ENCODE measurements around the gene AP1B1.
"Not testable (repeated sequence)": the region's sequence is repeated elsewhere in the genome, so short reads cannot be mapped to it uniquely, and the experiment has no call there.

AP1B1 gene

DNA sequence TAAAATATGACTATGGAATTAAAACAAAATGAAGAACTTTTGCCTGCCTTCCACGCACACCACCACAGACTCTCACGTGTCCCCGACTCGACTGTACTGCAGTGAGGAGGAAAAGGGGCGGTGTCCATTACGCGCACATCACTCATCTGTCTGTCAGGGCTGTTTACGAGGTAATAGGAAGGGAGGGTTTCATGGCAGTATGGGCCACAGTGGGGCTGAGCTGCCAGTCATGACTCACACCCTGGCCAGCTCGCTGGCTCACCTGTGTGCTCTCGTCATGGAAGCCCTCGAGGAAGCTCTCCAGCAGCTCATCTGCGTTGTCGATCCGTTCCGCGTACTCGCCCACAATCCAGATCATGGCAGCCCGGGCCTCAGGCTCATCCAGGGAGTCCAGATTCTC is 39.4 kb downstream of the AP1B1 start:
- DNase-seq (ENCODE audit: low read depth) = no peak

DNA sequence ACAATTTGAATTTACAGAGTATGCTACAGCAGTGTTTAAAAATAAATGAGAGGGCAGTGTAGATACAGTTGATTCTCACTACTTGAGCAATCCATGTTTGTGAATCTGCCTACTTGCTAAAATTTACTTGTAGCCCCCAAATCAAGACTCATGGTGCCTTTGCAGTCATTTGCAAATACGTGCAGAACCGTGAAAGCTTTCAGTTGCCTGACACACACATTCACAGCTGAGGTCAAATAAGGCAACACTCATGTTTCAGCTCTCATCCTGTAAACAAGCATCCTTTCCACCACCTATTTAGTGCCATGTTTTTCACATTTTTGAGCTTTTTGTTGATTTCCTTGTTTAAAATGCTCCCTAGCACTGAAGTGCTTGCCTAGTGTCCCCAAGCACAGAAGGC is 40.3 kb downstream of the AP1B1 start:
- DNase-seq (ENCODE audit: low read depth) = no peak

DNA sequence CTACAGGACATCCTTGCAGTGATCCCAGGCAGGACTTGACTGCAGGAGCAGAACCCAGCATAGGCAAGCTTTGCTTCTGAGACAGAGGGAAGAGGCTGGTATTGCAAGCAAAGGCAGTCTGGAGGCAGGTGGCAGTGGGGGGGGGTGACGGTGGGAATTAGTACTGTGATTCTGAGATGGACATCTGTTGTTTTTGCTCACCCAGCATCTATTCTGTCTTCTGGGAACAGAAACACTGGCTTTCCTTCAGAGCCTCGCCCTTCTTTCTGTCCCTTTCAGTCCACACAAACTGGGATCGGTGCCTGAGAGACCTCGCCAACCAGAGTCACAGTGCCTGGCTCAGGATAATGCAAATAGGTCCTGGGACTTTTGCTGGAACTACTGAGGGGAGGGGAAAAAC is 41.7 kb downstream of the AP1B1 start:
- DNase-seq (ENCODE audit: low read depth) = no peak

DNA sequence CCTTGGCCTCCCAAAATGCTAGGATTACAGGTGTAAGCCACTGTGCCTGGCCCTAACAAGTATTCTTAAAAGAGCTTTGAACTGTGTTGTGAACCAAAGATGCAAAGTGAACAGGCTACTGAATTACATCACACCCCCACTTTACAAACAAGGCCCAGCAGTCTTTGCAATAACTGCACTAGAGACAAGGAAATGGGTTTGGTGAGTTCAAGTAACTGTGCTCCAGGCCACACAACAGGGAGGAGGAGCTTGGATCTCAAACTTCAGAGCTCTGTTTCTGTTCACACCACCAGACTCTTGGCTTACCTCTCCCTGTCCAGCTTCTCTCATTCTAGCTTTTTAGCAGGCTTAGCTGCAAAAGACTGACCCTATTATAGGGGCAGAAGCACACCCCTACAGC is 42.4 kb downstream of the AP1B1 start:
- no peak for DNase-seq (ENCODE audit: low read depth)

DNA sequence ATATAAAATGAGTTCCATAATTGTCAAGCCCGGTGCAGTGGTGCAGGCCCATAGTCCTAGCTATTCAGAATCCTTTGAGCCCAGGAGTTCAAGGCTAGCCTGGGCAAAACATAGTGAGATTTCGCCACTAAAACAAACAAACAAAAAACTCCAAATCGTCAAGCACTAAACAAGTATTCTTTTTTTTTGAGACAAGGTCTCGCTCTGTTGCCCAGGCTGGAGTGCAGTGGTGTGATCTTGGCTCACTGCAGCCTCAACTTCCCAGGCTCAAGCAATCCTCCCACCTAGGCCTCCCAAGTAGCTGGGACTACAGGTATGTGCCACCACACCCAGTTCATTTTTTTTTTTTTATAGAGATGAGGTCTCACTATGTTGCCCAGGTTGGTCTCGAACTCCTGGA is 43.5 kb downstream of the AP1B1 start:
- not testable (repeated sequence) for DNase-seq (ENCODE audit: low read depth)

DNA sequence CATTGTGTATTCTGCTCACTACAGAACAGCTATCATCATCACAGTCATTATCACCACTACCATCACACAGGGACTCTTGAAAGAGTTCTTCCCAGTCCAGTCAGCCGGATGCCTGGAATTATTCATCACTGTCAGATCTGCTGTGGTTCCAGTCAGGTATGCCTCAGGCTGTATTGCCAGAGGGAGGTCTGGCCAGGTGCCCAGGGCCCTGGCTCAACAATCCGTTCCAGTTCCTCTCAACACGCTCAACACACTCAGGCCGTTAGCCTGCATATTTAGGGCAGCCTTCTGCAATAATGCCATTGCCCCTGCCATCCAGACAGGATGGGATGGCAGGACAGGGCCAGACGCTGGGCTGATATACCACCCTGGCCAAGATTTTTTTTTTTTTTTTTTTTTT is 44.2 kb downstream of the AP1B1 start:
- no peak for DNase-seq (ENCODE audit: low read depth)

DNA sequence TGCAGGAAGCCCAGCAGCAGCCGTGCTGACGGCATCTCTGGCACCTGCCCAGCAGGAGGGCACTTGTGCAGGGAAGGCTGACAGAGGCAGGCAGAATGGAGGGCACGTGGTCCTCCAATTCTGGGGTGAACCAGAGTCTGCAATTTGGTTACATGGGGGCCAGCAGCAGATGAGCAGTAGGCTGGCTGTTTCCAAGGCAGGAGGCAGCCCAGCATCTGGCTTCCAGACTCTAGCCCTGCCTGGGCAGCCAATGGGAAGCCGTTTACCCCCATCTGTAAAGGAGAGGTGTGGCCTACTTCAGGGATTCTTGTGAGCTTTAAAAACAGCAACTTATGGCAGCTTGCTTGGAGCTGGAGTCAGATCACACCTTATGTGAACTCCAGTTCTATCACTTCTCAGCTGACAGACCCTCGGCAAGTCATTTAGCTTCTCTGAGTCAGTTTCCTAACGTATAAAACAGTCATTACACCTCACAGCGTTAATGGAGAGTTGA is 45.0 kb downstream of the AP1B1 start:
- no peak for DNase-seq (ENCODE audit: low read depth)

DNA sequence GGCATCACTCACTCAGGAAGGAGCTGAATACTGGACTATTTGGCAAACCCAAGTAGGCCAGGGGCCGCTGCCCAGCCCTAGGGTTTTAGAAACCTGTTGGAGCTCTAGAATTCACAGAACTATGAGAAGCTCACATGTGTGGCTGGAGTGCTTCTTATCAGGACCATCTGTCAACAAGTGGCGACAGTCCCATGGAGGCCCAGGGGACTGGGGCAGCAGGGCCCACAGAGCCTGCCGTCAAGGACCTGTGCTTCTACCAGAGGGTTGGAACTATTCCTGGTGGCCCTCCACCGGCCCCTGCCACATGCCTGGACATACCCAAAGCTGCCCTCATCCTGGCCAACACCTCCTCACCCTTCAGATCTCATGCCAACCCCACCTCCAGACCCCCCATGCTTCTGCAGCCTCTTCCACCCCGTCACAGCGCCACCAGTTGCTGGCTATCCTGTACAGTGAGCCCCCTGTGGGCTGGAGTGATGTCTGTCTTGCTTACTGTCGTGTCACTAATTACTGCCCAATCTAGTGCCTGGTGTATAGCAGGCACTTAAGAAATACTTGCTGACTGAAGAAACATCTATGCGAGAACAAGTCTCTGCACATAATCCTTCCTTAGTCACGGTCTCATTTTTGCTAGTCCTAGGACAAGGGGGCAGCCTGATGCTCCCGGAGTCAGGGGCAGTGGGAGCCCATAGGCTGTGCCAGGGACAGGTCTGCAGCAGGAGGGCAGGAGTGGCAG is 45.6 kb downstream of the AP1B1 start:
- no peak for DNase-seq (ENCODE audit: low read depth)

DNA sequence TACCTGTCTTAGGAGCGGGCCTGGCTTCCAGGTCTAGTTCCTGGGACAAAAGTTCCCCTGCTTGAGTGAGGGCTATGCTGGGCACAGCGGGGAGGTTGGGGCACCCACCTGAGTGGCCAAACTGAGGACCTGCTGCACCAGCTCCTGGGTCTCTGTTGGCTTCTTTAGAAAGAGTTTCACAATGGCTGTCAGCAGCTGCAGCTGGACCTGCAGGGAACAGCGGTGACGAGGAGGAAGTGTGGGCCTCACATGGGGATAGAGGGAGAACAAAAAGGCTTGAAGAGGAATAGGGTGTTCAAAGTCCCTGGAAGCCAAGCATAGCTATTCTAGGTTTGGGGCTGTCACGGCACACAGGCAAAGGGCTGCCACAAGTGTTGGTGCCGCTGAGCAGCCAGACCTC is 46.2 kb downstream of the AP1B1 start:
- DNase-seq (ENCODE audit: low read depth) = no peak

DNA sequence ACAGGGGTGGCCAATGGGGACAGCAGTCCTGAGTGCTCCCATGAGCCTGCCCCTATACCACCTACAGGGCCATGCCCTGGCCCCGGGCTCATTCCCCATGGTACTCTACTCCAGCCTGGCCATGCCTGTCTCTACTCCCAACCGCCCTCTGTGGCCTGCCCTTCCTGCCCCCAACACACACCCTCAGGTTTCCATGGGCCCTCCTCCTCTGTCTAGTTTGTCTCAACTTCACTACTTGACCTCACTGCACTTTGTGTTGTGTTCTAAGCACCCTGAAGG is 46.6 kb downstream of the AP1B1 start:
- DNase-seq (ENCODE audit: low read depth) = no peak

DNA sequence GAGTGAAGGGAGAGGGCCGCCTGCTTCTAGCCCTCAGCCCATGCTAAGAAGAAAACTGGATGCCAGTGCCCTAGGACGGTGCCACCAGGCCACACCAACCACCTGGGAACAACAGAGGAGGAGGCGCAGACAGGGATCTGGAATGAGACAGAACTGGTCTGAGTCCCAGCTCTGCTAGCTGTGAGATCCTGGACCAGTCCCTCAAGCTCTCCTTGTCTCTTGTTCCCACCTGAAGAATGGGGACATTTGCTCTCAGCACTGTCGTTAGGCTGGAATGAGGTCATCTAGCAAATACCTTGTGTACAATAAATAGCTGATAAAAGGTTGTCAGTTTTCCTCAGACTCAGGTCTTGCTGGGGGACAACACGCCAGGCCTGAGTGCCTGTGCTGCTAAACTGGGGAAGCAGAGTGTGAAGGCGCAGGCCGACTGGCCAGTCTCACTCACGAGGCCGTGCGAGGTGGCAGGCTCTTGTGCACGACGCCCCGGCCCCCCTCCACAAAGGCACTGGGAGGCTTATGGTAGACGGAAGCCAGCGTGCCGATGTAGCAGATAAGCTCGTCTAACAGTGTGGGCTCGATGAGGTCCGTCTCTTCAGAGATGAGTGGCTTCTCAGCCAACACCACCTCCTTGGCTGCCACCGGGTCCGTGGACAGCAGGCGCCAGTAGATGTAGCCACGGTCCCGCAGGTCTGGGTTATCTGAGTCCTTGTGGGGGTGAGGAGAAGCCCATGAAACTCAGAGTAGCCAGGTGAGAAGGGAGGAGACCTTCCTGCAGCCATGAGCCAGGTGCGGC is 47.1 kb downstream of the AP1B1 start:
- DNase-seq (ENCODE audit: low read depth) = no peak

DNA sequence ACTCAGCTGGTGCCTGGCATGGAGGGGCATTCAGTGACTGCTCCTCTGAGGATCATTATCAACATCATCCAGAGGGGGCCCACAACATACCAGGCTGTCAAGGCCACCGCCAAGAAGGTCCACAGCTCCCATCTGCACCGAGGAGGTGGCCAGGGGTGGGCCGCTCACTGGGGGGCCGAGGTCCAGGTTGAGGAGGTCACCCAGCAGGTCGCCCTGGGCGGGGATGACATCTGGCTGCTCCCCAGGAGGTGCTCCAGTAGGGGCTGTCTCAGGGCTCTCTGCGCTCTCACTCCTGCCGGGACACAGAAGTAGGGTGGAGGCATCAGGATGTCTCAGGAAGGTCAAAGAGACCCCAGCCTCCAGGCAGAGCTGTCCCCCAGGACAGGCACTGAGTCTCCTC is 47.8 kb downstream of the AP1B1 start:
- DNase-seq (ENCODE audit: low read depth) = no peak

DNA sequence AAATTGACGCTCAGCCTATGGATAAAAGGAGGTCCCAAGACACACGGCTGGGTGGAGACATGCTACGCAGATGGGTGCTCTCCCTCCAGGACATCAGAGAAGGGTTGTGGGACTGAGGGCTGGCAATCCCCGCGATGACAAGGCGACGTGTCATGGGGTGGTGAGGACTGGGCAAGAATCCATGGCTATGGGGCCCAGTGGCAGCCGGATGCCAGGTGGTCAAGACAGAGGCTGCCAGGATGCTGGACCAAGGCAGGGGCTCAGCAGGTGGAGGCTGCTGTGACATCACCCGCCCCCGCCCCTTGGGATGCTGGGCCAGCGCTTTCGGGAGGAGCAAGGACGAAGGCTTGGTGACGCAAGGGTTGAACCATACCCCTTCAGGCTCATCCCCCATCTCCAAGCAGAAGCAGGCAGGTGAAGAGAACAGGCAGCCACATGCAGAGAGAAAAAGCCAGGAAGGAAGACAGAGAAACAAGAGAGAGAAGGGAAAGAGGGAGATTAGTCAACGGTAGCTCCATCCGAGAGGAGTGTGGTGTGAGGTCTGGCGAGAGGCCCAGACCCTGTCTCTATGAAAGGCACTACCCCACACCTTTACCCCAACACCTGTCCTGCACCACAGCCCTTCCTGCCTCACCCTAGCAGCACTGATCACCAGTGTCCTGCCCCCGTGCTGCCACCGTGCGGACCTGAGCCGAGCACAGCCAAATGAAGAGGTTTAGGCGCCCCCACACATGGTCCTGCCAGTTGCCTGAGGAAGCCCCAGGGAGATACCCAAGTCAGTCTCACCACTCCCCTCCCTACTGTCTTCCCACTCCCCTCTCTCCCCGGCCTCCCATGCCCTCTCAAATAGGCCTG is 48.8 kb downstream of the AP1B1 start:
- no peak for DNase-seq (ENCODE audit: low read depth)

DNA sequence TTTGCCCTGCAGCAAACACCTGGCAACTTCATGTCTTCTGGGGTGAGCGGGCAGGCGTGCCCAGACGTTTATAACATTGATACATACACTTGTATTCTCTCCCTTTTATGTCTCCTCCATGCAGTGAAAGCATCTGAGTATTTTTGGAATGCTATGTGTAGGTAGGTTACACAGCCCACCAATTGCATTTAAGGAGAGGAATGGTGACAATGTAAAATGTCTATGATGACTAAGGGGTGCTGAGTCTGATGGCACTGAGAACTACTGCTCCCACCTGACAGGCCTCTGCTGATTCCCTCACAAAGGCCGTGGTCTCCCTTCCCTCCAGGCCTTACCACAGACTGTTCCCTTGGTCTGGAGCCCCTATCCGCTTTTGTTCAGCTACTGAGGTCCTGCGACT is 50.0 kb downstream of the AP1B1 start:
- no peak for DNase-seq (ENCODE audit: low read depth)

DNA sequence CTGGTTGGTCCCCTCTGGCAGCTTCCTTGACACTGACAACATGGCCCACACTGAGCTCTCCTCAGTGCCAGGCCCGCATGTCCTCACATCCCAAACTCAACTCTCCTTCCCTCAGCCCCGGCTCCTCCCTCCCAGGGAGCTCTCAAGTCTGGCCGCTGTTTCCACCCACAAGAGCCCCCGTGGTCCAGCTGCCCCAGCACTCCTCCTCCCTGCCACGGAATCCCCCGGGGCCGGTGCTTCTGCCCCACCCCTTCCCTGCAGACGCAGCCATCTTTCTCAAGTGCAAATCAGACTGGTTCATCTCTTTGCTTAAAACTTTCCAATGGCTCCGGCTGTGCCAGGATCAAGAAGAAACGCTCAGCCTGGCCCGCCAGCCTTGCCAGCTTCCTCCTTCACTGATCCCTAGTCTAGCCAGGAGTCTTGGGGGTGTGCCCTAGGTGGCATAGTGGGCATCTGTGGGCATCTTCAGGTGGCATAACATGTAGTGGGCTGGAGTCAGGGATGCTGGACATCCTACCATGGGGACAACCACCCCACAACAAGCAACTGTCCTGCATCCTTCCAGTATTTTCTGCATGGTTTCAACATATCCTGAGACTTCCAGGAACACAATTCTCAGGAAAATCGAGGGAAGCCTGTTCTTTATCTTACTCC is 50.6 kb downstream of the AP1B1 start:
- DNase-seq (ENCODE audit: low read depth) = no peak

DNA sequence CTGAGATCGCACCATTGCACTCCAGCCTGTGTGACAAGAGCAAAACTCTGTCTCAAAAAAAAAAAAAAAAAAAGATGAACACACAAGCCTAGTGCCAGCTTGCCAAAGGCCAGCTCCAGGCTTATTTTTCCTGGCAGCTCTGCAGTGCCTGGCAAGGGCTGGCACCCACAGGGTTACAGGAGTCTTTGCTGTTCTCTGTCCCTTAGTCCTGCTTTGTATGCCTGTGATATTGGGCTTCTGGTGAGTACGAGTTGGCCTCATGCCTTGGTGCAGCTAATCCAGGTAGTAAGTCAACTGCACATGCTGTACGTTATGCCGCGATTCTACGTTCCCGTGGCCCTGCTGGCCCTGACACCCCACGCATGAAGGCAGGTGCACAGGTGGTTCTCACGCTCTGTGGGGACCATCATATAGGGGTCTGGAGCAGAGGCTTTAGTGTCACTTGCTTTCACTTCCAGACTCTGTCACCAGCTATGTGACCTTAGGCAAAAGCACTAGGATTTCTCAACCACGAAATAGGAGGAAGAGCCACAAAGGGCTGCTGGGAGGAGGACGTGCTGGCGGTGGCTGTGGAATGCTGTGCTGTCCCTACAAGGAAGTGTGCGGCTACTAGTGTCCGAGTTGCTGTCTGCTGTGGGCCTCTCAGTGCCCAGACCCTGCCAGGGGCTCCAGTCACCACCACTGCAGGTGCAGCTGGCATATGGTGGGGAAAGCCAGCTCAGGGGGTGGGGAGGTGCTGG is 51.4 kb downstream of the AP1B1 start:
- DNase-seq (ENCODE audit: low read depth) = no peak

DNA sequence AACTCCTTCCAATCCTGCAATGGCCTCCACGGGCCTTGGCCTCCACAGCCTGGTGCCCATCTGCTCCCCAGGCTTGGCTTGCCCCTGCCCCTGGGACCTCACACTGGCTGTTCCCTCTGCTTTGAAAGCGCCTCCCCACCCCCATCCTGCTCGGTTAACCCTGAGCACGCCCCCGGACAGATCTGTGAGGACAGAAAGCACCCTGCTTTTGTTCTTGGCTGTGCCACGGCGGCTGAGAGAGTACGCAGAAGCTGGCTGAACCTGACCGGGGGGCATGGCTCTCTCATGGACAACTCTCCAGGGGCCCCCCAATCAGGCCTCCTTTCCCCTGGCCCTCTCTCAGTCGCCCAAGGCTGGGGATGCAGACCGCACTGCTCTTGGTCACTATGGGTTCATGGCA is 52.7 kb downstream of the AP1B1 start:
- no peak for DNase-seq (ENCODE audit: low read depth)

DNA sequence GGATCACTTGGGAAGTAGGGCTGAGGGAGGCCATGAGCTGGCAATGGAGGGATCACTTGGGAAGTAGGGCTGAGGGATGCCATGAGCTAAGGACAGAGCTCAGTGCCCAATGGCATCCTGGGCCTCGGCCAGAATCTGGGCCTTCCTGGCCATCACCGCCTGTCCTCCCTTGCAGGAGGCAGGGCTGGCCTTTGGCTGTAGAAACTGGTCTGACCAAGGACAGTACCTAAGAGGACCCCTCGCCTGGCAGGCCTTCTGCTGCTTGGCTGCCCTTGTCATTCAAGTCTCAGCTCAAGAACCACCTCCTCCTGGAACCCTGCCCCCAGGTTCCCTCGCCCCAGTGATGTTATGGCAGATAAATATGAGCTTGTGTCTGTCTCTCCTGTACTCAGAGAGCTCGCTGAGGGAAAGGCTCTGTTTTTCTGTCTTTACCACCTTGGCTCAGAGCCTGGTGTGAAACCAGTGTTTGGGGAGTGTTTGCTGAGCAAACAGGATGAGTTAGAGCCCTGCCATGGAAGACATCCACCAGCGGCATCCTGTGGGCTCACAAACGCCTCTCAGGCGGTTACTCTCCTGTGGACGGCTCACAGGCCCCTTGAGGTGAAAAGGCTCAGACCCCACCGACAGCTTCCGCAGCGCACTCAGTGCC is 53.5 kb downstream of the AP1B1 start:
- no peak for DNase-seq (ENCODE audit: low read depth)

DNA sequence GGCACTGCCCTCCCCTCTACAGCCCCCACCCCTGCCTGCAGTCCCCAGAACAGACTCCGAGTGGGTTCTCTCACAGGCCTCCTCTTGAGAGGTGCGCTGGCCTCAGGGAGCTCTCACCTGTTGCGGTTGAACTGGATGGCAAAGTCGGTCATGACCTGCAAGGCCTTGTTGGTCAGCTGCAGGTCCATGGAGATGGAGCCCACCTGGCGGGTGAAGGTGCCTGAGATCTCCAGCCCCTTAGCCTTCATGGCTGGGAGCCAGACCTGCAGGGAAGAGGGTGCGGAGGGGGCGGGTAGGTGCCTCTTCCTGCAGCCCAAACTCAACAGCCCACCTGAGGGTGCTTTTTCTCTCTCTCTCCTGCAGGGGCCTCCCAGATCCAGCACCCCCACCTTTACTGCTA is 54.2 kb downstream of the AP1B1 start:
- DNase-seq (ENCODE audit: low read depth) = no peak

DNA sequence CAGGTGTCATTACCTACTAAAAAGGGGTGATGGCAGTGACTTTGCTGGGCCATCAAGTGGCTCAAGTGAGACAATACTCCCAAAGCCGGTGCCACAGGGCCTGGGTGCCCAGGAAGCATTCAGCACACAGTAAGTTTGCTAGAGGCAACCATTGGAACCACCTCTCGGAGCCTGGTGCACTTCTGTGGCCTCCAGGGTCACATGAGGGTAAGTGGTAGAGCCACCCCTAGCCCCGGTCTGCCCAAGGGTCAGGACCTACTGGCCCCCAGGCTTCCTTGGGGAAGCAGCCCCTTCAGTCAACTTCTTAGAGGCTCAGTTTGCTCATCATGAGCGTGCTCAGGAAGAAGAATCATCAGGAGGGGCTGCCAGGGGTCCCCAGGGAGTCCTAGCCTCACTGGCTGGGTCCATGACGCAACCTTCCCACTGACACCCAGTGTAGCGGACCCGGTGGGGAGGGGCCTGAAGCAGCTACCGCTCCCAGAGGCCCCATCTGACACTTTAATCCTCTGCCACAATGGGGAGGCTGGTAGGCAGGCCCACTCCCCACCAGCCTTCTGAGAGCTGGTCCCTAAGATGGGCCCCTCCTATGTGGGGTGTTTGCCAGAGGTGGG is 55.4 kb downstream of the AP1B1 start:
- no peak for DNase-seq (ENCODE audit: low read depth)
